Vagina (tissue), 2 donors: ENCODE data around the gene IMPG2. TPM values are rescaled to one million over a fixed set of nuclear protein-coding genes. Genes with fewer than 3 reads are reported as not detected.
A peak's percentile ranks its signal among the peaks of the same experiment; 100 is the strongest.

Experiments used
- DNase-seq, 2 donors: peaks; one replicate each; pipeline ENCODE4 v3.0.0-alpha.2; 2017; ENCODE audit errors: extremely low spot score in 2 of 2
- H3K27ac ChIP-seq: fragments of 200-600 bp; sonication (generic); one replicate; pipeline ENCODE4 v1.5.1; 2019
- H3K27me3 ChIP-seq: fragments of 200-600 bp; sonication (generic); one replicate; pipeline ENCODE4 v1.5.1; 2019
- H3K36me3 ChIP-seq, 2 donors: fragments of 200-600 bp; sonication (generic); one replicate each; pipeline ENCODE4 v1.5.1; 2017 to 2019
- H3K4me1 ChIP-seq: fragments of 200-600 bp; sonication (generic); one replicate; pipeline ENCODE4 v1.5.1; 2019
- H3K4me3 ChIP-seq, 2 donors: fragments of 200-600 bp; sonication (generic); 1 replicate in 1 of 2; 2 replicates in 1 of 2; pipeline ENCODE4 v1.5.1; 2016 to 2019
- H3K9me3 ChIP-seq: fragments of 200-600 bp; sonication (generic); one replicate; pipeline ENCODE4 v1.5.1; 2019
- POLR2A ChIP-seq, 2 donors: fragments of 450-650 bp; IDR thresholded peaks; one replicate each; pipeline ENCODE4 v1.6.1; 2017; ENCODE audit warnings: antibody characterized with exemption in 2 of 2, mild to moderate bottlenecking in 2 of 2, moderate library complexity in 2 of 2
- POLR2AphosphoS5 ChIP-seq, 2 donors: sonication (generic); formaldehyde crosslinking; IDR thresholded peaks; one replicate each; pipeline ENCODE4 v1.9.0; 2017; ENCODE audit warnings: antibody characterized with exemption in 2 of 2, mild to moderate bottlenecking in 2 of 2, low read depth in 1 of 2; ENCODE audit not compliant: insufficient read depth in 1 of 2
- intact Hi-C: fragments of 100-400 bp; cut with DNase I; formaldehyde crosslinking; loops from one replicate; pipeline ENCODE4 v1.15.1; 2023
- total RNA-seq: library from RNA; depleted of rRNA; stranded (reverse); fragments of >200 nt; gene quantifications from one replicate; pipeline ENCODE4 v1.2.3, GENCODE V29; 2016
- TF ChIP-seq, protein P1 (sequence below), 3 experiments: fragments of 450-650 bp in 2 of 3; fragments of 200-600 bp in 1 of 3; sonication (generic) in 1 of 3; IDR thresholded peaks; one replicate each; pipeline ENCODE4 v1.5.1; 2017 to 2019; ENCODE audit warnings: antibody characterized with exemption in 3 of 3, mild to moderate bottlenecking in 2 of 3, moderate library complexity in 2 of 3

IMPG2 gene
- total RNA-seq, 1 donor from 2014 or later, result 0.25 TPM

DNA sequence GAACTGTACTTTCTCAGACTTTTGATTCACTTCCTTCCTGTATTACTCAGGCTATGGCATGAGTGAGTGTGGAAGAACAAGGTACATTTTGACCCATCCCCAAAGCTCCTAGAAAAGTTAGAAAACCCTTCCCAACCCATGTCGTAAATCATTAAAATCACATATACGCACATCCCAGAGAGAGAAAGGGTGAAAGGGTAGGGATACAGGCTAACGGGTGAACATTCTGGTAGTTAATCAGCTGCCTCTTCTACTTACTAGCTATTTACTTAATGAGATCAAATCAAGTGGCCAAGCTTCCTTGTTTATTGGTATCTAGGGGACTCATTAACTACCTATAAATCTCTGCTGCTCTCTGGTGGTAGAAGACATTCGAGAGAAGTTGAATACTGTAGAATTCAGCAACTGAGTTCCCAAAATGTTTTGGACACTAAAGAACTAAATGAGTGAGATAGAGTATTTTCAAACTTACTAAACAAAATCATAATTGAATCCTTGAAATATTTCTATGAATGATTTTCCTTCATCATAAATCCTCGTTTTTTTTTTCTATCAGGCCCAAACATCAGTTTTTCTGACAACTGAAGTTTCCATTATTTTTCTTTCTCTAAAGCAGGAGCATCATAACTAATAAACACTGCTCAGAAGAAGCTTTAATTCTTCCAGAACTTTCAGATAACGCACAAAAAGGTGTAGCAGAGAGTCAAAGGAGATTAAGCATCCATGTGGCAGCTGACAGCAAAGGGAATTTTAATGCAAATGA lies 124.2 kb downstream of the IMPG2 start:
- H3K9me3 ChIP-seq, result no peaks in the 10 kb centered on the region
- H3K4me3 ChIP-seq, result no peak overlapping the region
- H3K27me3 ChIP-seq, result no peaks in the 10 kb centered on the region
- TF ChIP-seq, protein P1, sequence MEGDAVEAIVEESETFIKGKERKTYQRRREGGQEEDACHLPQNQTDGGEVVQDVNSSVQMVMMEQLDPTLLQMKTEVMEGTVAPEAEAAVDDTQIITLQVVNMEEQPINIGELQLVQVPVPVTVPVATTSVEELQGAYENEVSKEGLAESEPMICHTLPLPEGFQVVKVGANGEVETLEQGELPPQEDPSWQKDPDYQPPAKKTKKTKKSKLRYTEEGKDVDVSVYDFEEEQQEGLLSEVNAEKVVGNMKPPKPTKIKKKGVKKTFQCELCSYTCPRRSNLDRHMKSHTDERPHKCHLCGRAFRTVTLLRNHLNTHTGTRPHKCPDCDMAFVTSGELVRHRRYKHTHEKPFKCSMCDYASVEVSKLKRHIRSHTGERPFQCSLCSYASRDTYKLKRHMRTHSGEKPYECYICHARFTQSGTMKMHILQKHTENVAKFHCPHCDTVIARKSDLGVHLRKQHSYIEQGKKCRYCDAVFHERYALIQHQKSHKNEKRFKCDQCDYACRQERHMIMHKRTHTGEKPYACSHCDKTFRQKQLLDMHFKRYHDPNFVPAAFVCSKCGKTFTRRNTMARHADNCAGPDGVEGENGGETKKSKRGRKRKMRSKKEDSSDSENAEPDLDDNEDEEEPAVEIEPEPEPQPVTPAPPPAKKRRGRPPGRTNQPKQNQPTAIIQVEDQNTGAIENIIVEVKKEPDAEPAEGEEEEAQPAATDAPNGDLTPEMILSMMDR (IDR thresholded peaks at IDR 0.05), result peak; percentile 39 to 68 (median 62)
- TF ChIP-seq POLR2A (IDR thresholded peaks at IDR 0.05) (no peak), POLR2AphosphoS5 (IDR thresholded peaks at IDR 0.05; ENCODE audit: insufficient read depth in 1 of 2, low read depth in 1 of 2) (peak in 1 of 2 donors; percentile 63)
- DNase-seq, result no peak
- H3K27ac ChIP-seq, result peak overlapping the region; percentile 30
- no peaks in the 10 kb centered on the region for H3K4me1 ChIP-seq
- intact Hi-C loops, result loop anchor here (5.0 kb wide), 1 partner anchor 604 kb away; no protein-coding TSS in a partner anchor
- H3K36me3 ChIP-seq, result no peaks in the 10 kb centered on the region

DNA sequence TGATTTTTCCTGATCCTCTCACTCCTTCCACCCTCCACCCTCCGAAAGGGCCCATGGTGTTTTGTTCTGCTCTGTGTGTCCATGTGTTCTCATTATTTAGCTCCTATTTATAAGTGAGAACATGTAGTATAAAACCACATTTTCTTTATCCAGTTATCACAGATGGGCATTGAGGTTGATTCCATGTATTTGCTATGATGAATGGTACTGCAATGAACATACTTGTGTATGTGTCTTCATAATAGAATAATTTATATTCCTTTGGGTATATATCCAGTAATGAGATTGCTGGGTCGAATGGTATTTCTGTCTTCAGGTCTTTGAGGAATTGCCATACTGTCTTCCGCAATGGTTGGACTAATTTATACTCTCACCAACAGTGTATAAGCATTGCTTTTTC lies 126.0 kb downstream of the IMPG2 start:
- intact Hi-C loops, result no loop called here
- Histone ChIP-seq H3K36me3 (no peaks in the 10 kb centered on the region), H3K4me3 (no peak overlapping the region), H3K27me3 (no peaks in the 10 kb centered on the region), H3K4me1 (no peaks in the 10 kb centered on the region), H3K27ac (no peak overlapping the region), H3K9me3 (no peaks in the 10 kb centered on the region)
- no peak for DNase-seq
- TF ChIP-seq, protein P1 (IDR thresholded peaks at IDR 0.05), result no peak
- TF ChIP-seq POLR2A (IDR thresholded peaks at IDR 0.05), result no peak
- TF ChIP-seq POLR2AphosphoS5 (IDR thresholded peaks at IDR 0.05; ENCODE audit: insufficient read depth in 1 of 2, low read depth in 1 of 2), result no peak

DNA sequence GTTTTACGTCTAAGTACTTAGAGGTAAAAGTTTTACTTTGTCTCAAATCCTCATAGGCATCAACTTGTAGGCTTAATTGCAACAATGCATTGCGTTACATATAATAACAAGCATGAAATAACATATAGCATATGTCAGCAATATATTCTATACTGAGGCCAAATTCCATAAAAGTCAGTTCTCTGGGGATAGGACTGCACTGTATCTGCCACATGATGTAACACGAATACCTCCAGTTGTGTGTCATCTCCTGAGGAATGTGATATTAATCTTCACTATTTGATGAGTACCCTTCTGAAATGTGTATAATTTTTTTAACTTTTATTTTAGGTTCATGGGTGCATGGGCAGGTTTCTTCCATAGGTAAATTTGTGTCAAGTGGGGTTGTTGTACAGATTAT lies 126.4 kb downstream of the IMPG2 start:
- no peaks in the 10 kb centered on the region for H3K27me3 ChIP-seq
- intact Hi-C loops, result no loop called here

DNA sequence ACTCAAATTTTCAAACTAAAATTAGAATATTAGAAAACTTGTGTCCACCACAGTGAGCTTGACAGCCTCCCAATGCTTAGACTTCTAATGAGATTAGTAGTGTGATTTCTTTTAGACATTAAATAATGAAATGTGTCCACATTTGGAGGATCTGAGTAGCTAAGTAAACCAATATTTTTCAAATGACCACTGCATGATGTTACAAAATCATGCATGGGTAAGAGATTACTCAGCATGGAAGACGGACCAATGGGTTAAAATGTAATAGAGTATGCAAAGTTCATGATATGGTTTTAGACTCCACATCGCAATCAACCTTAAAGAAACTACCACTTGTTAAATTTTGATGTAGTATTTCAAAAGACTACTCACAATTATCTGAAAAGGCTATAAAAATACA lies 130.6 kb downstream of the IMPG2 start:
- Histone ChIP-seq H3K4me3 (no peak overlapping the region), H3K9me3 (no peaks in the 10 kb centered on the region), H3K4me1 (no peaks in the 10 kb centered on the region), H3K36me3 (no peaks in the 10 kb centered on the region), H3K27ac (no peak overlapping the region), H3K27me3 (no peaks in the 10 kb centered on the region)
- no peak for DNase-seq
- intact Hi-C loops, result no loop called here
- no peak for TF ChIP-seq POLR2AphosphoS5 (IDR thresholded peaks at IDR 0.05; ENCODE audit: insufficient read depth in 1 of 2, low read depth in 1 of 2)
- TF ChIP-seq, protein P1 (IDR thresholded peaks at IDR 0.05), result no peak
- no peak for TF ChIP-seq POLR2A (IDR thresholded peaks at IDR 0.05)

More for the DNA sequence above, 126.4 kb downstream of the IMPG2 start:
- H3K4me1 ChIP-seq, result no peaks in the 10 kb centered on the region
- H3K36me3 ChIP-seq, result no peaks in the 10 kb centered on the region
- no peak overlapping the region for H3K27ac ChIP-seq
- TF ChIP-seq, protein P1 (IDR thresholded peaks at IDR 0.05), result no peak
- H3K9me3 ChIP-seq, result no peaks in the 10 kb centered on the region
- no peak overlapping the region for H3K4me3 ChIP-seq
- DNase-seq, result no peak

DNA sequence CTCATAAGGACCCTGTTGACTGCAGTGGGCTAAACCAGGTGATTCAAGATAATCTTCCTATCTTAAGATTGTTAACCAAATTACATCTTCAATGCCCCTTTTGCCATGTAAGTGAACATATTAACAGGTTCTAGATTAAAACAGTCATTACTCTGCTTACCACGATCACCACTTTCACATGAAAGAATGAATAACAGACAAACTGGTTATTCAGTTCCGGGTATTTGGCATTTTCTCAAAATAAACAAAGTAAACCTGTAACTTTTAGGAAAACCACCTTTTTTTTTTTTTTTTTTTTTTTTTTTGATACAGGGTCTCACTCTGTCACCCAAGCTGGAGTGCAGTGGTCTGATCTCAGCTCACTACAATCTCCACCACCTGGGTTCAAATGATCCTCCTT lies 131.2 kb downstream of the IMPG2 start:
- Histone ChIP-seq H3K4me1 (no peaks in the 10 kb centered on the region), H3K9me3 (no peaks in the 10 kb centered on the region), H3K36me3 (no peaks in the 10 kb centered on the region), H3K27ac (no peak overlapping the region), H3K27me3 (no peaks in the 10 kb centered on the region), H3K4me3 (no peak overlapping the region)
- TF ChIP-seq, protein P1 (IDR thresholded peaks at IDR 0.05), result no peak
- TF ChIP-seq POLR2AphosphoS5 (IDR thresholded peaks at IDR 0.05; ENCODE audit: insufficient read depth in 1 of 2, low read depth in 1 of 2) (no peak), POLR2A (IDR thresholded peaks at IDR 0.05) (no peak)
- intact Hi-C loops, result no loop called here
- DNase-seq, result no peak
